ENCODE data around the gene CHST1. TPM values are rescaled to one million over a fixed set of nuclear protein-coding genes. Genes with fewer than 3 reads are reported as not detected.

The CHST1 gene
- total RNA-seq, 5 donors from 2014 or later (not counting 1 experiment from before 2014, with no cell fraction given): 0.26 TPM; not detected in 4

DNA sequence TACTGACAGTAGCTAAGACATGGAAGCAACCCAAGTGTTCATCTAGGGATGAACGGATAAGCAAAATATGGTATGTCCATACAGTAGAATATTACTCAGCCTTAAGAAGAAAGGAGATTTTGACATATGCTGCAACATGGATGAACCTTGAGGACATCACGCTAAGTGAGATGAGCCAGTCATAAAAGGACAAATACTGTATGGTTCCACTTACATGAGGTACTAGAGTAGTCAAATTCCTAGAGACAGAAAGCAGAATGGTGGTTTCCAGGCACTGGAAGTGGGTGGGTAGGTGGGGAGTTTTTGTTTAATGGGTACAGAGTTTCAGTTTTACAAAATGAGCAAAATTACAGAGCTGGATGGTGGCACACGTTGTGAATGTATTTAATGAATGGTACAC, 18.1 kb downstream of the CHST1 start:
- CTCF ChIA-PET: no interaction called here
- peaks cover 5 to 44% of the 10 kb centered on the region in 2 experiments for H3K27me3 ChIP-seq (replicated peaks in 1 of 2; ENCODE audit: control insufficient read depth in 2 of 2, extremely low read depth in 1 of 2, insufficient read depth in 2 of 2, low read length in 1 of 2)
- peaks cover 31 to 37% of the 10 kb centered on the region in 2 donors for H3K27me3 Mint-ChIP-seq

DNA sequence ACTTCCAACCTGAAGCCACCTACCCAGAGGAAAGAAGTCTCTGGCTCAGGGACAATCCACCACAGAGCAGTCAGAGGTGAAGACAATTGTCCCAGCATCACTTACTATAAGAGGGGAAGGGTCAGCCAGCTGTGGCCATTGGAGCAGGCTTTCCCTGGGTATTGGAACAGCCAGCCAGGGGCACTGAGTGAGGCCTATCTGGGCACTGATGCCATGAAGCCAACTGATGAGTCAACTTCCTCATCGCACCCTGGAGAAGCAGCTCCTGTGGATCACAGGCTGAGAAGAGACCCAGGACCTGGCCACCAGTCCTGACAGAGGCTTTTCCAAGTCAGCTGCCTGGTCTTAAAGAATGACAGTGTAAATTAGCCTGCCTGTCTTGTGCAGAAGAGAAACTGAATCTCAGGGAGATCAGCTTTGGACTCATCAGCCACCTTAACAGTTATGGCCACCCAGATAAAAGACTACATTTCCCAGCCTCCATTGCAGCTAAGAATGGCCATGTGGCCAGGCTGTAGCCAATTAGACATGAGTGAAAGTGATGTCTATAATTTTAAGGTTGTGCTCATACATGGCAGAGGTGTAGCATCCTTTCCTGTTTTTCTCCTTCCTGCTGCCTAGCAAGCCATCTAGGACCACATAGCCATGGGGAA, 19.0 kb downstream of the CHST1 start:
- 100% methylated on average over 1 of the region's 1 CpG for WGBS (ENCODE audit: insufficient coverage)
- no peaks in the 10 kb centered on the region for H3K36me3 Mint-ChIP-seq
- POLR2A ChIA-PET: no interaction called here

More for the DNA sequence above, 18.1 kb downstream of the CHST1 start:
- no peaks in the 10 kb centered on the region for H3K9me3 Mint-ChIP-seq
- H3K27ac ChIP-seq (ENCODE audit: low read length): no peak overlapping the region
- H3K36me3 Mint-ChIP-seq: no peaks in the 10 kb centered on the region
- ATAC-seq (replicated peaks in 1 of 4): no peak
- H3K4me3 ChIP-seq (ENCODE audit: control insufficient read depth in 1 of 2, extremely low read depth in 1 of 2, low read length in 1 of 2): no peak overlapping the region
- no peak for DNase-seq
- H3K4me1 ChIP-seq (ENCODE audit: control insufficient read depth in 1 of 2, extremely low read depth in 1 of 2, insufficient read depth in 2 of 2, low read length in 2 of 2): no peaks in the 10 kb centered on the region
- no peak overlapping the region for H3K27ac Mint-ChIP-seq
- no peak overlapping the region for H3K4me3 Mint-ChIP-seq
- H3K9me3 ChIP-seq: no peaks in the 10 kb centered on the region
- H3K4me1 Mint-ChIP-seq: peaks cover 0 to 6% (median 2%) of the 10 kb centered on the region in 3 donors
- no peaks in the 10 kb centered on the region for H3K36me3 ChIP-seq (ENCODE audit: control insufficient read depth in 2 of 2, extremely low read depth in 1 of 2, insufficient read depth in 1 of 2, low read length in 1 of 2)
- 29% methylated on average over 1 of the region's 3 CpGs for WGBS (ENCODE audit: insufficient coverage)
- POLR2A ChIA-PET: no interaction called here

DNA sequence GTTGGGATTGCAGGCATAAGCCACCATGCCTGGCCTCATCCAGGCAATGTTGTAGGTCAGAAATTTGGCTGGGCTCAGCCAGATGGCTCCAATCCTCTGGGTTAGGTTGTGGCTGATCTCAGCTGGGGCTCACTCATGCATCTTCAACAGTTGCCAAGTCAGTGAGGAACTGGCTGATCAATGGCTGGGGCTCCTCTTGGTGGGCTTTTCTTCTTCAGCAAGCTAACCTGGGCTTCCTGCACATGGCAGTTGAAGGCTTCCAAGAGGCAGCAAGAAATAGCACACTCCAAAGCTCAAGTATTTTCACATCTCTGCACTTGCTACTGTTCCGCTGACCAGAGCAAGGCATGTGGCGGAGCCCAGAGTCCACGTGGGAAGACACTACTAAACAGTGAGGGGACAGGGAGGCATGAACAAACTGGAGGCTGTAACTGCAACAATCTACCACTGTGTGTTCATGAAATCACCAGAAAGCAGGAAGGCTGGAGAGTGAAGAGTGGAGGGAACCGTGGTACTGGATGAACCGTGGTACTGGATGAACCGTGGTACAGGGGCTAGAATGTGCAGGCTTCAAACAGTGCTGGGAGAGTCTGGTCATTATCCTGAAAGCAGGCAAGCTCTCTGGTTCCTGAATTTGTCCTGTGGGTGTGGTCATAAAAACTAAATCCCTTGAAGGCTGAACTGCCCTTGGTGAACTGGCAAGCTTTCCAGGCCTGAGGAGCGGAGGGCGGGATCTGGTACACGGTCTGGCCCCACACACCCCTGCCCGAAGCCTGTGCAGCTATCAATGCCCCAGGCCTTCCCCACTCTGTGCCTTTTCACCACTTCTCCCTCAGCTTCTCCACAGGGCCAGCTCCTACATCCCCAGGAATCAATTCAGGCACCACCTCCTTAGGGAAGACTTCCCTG, 20.2 kb downstream of the CHST1 start:
- Histone ChIP-seq H3K27me3 (replicated peaks in 1 of 2; ENCODE audit: control insufficient read depth in 2 of 2, extremely low read depth in 1 of 2, insufficient read depth in 2 of 2, low read length in 1 of 2) (peaks cover 9 to 24% of the 10 kb centered on the region in 2 experiments), H3K9me3 (no peaks in the 10 kb centered on the region), H3K36me3 (ENCODE audit: control insufficient read depth in 2 of 2, extremely low read depth in 1 of 2, insufficient read depth in 1 of 2, low read length in 1 of 2) (no peaks in the 10 kb centered on the region), H3K27ac (ENCODE audit: low read length) (no peak overlapping the region), H3K4me3 (ENCODE audit: control insufficient read depth in 1 of 2, extremely low read depth in 1 of 2, low read length in 1 of 2) (no peak overlapping the region), H3K4me1 (ENCODE audit: control insufficient read depth in 1 of 2, extremely low read depth in 1 of 2, insufficient read depth in 2 of 2, low read length in 2 of 2) (no peaks in the 10 kb centered on the region)
- ATAC-seq (replicated peaks in 1 of 4) (no peak), DNase-seq (no peak)
- Mint-ChIP-seq H3K36me3 (no peaks in the 10 kb centered on the region), H3K27ac (no peak overlapping the region), H3K9me3 (no peaks in the 10 kb centered on the region), H3K4me3 (no peak overlapping the region), H3K27me3 (peaks cover 23 to 25% of the 10 kb centered on the region in 2 donors), H3K4me1 (peaks cover 0 to 2% (median 1%) of the 10 kb centered on the region in 3 donors)
- POLR2A ChIA-PET: no interaction called here
- 93% methylated on average over 8 of the region's 10 CpGs for WGBS (ENCODE audit: insufficient coverage)
- CTCF ChIA-PET: interaction anchor here in 1 of 2 donors (1.0 kb wide), 1 partner anchor 10 kb away, joined by 4 read pairs; no protein-coding TSS in a partner anchor

More for the DNA sequence above, 19.0 kb downstream of the CHST1 start:
- Histone ChIP-seq H3K27ac (ENCODE audit: low read length) (no peak overlapping the region), H3K4me3 (ENCODE audit: control insufficient read depth in 1 of 2, extremely low read depth in 1 of 2, low read length in 1 of 2) (no peak overlapping the region), H3K9me3 (no peaks in the 10 kb centered on the region), H3K36me3 (ENCODE audit: control insufficient read depth in 2 of 2, extremely low read depth in 1 of 2, insufficient read depth in 1 of 2, low read length in 1 of 2) (no peaks in the 10 kb centered on the region), H3K4me1 (ENCODE audit: control insufficient read depth in 1 of 2, extremely low read depth in 1 of 2, insufficient read depth in 2 of 2, low read length in 2 of 2) (no peaks in the 10 kb centered on the region), H3K27me3 (replicated peaks in 1 of 2; ENCODE audit: control insufficient read depth in 2 of 2, extremely low read depth in 1 of 2, insufficient read depth in 2 of 2, low read length in 1 of 2) (peaks cover 7 to 35% of the 10 kb centered on the region in 2 experiments)
- Mint-ChIP-seq H3K27ac (no peak overlapping the region), H3K27me3 (peaks cover 28 to 31% of the 10 kb centered on the region in 2 donors), H3K4me3 (no peak overlapping the region), H3K4me1 (peaks cover 0 to 6% (median 2%) of the 10 kb centered on the region in 3 donors), H3K9me3 (no peaks in the 10 kb centered on the region)
- CTCF ChIA-PET: interaction anchor here in 1 of 2 donors (0.5 kb wide), 1 partner anchor 317 kb away, joined by 3 read pairs; no protein-coding TSS in a partner anchor
- DNase-seq (peak in 1 of 35 experiments; percentile 40), ATAC-seq (replicated peaks in 1 of 4) (peak in 2 of 4 experiments; percentile 68 to 77)

DNA sequence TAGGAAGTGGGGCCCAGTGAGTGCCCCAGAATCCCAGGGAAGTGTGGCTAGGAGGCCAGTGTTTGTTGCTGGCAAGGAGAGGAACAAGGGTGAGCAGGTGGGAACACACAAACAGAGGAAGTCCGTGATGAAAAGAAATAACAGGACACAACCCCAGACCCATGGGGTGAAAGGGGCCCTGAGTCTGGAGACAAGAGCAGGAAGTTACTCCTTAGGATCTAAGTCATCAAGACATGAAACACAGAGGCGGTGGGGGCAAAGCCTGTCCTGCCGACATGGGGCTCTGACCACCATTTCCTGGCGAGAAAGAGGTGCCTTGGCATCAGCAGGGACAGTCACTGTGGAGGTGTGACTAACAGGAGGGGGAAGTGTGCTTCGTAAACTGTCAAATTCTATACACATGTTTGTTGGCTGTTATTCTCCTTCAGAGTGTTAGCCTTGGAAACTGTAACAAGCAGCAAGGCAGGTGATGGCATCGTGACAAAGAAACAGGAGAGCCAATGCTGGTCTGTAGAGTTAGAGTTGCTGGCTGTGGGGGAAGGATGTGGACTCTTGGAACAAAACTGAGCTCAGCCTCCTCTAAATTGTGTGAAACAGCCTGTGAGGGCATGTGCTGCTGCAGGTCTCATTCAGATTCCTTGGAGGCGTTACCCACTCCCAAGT, 21.7 kb downstream of the CHST1 start:
- Mint-ChIP-seq H3K36me3 (peaks cover 1% of the 10 kb centered on the region), H3K27me3 (peaks cover 34% of the 10 kb centered on the region in 2 donors), H3K4me3 (no peak overlapping the region), H3K27ac (no peak overlapping the region), H3K4me1 (peaks cover 0 to 2% (median 0%) of the 10 kb centered on the region in 3 donors), H3K9me3 (peaks cover 2 to 3% (median 2%) of the 10 kb centered on the region in 3 donors)
- POLR2A ChIA-PET: no interaction called here
- ATAC-seq (replicated peaks in 1 of 4) (no peak), DNase-seq (no peak)
- 52% methylated on average over 4 of the region's 7 CpGs for WGBS (ENCODE audit: insufficient coverage)
- no peaks in the 10 kb centered on the region for H3K9me3 ChIP-seq
- no peaks in the 10 kb centered on the region for H3K4me1 ChIP-seq (ENCODE audit: control insufficient read depth in 1 of 2, extremely low read depth in 1 of 2, insufficient read depth in 2 of 2, low read length in 2 of 2)
- CTCF ChIA-PET: no interaction called here
- H3K4me3 ChIP-seq (ENCODE audit: control insufficient read depth in 1 of 2, extremely low read depth in 1 of 2, low read length in 1 of 2): no peak overlapping the region
- no peak overlapping the region for H3K27ac ChIP-seq (ENCODE audit: low read length)
- H3K27me3 ChIP-seq (replicated peaks in 1 of 2; ENCODE audit: control insufficient read depth in 2 of 2, extremely low read depth in 1 of 2, insufficient read depth in 2 of 2, low read length in 1 of 2): peaks cover 10 to 22% of the 10 kb centered on the region in 2 experiments
- no peaks in the 10 kb centered on the region for H3K36me3 ChIP-seq (ENCODE audit: control insufficient read depth in 2 of 2, extremely low read depth in 1 of 2, insufficient read depth in 1 of 2, low read length in 1 of 2)

DNA sequence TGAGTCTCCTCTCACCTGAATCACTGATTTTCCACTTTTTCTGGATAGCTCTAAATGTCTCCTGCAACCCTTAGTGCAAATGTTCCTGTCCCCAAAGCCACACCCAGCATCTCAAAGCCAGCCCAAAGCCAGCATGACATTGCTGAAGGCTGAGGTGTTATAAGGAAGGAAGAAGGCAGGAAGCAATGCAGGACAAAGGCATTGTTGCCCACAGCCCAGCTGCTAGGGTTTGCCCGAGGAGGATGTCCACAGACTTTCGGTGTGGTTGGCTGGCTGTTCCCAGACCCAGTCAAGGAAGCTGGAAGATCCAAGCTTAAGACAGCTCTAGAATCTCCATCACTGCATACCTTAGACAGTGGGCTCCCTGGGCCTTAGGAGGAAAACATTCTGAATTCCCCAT, 23.5 kb downstream of the CHST1 start:
- no peak overlapping the region for H3K27ac Mint-ChIP-seq
- peaks cover 5% of the 10 kb centered on the region for H3K36me3 Mint-ChIP-seq
- H3K27ac ChIP-seq (ENCODE audit: low read length): no peak overlapping the region
- no peaks in the 10 kb centered on the region for H3K4me1 ChIP-seq (ENCODE audit: control insufficient read depth in 1 of 2, extremely low read depth in 1 of 2, insufficient read depth in 2 of 2, low read length in 2 of 2)
- peaks cover 10 to 26% of the 10 kb centered on the region in 2 experiments for H3K27me3 ChIP-seq (replicated peaks in 1 of 2; ENCODE audit: control insufficient read depth in 2 of 2, extremely low read depth in 1 of 2, insufficient read depth in 2 of 2, low read length in 1 of 2)
- CTCF ChIA-PET: no interaction called here
- H3K4me1 Mint-ChIP-seq: peaks cover 0 to 2% (median 0%) of the 10 kb centered on the region in 3 donors
- H3K9me3 Mint-ChIP-seq: peaks cover 5 to 9% (median 6%) of the 10 kb centered on the region in 3 donors
- WGBS (ENCODE audit: insufficient coverage): 30% methylated on average over 2 of the region's 2 CpGs
- ATAC-seq (replicated peaks in 1 of 4) (no peak), DNase-seq (no peak)
- H3K27me3 Mint-ChIP-seq: peaks cover 39% of the 10 kb centered on the region in 2 donors
- H3K36me3 ChIP-seq (ENCODE audit: control insufficient read depth in 2 of 2, extremely low read depth in 1 of 2, insufficient read depth in 1 of 2, low read length in 1 of 2): no peaks in the 10 kb centered on the region
- POLR2A ChIA-PET: no interaction called here
- no peaks in the 10 kb centered on the region for H3K9me3 ChIP-seq
- no peak overlapping the region for H3K4me3 ChIP-seq (ENCODE audit: control insufficient read depth in 1 of 2, extremely low read depth in 1 of 2, low read length in 1 of 2)
- no peak overlapping the region for H3K4me3 Mint-ChIP-seq

DNA sequence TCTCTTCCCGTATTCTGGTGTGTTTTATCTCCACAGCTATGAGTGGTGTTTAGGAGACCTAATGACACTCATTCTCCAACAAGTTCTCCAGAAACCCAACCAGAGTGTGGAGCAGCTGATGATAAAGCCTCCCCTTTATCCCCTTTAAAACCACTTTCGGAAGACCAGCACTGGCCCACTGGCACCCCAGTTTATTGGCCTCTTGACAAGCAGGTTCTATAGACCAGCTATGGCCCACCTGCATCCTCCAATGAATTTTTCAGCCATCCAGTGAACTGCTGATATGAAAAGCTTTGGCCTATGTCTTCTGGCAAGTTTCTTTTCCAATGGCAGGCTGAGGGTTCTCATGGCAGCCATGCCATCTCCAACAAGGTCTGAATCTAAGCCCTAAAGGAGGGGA, 27.4 kb downstream of the CHST1 start:
- ATAC-seq (replicated peaks in 1 of 4) (no peak), DNase-seq (no peak)
- no peak overlapping the region for H3K27ac Mint-ChIP-seq
- 90% methylated on average over 1 of the region's 2 CpGs for WGBS (ENCODE audit: insufficient coverage)
- H3K36me3 Mint-ChIP-seq: peaks cover 5% of the 10 kb centered on the region
- Histone ChIP-seq H3K4me3 (ENCODE audit: control insufficient read depth in 1 of 2, extremely low read depth in 1 of 2, low read length in 1 of 2) (no peak overlapping the region), H3K9me3 (no peaks in the 10 kb centered on the region), H3K36me3 (ENCODE audit: control insufficient read depth in 2 of 2, extremely low read depth in 1 of 2, insufficient read depth in 1 of 2, low read length in 1 of 2) (no peaks in the 10 kb centered on the region), H3K27me3 (replicated peaks in 1 of 2; ENCODE audit: control insufficient read depth in 2 of 2, extremely low read depth in 1 of 2, insufficient read depth in 2 of 2, low read length in 1 of 2) (peaks cover 5 to 13% of the 10 kb centered on the region in 2 experiments), H3K4me1 (ENCODE audit: control insufficient read depth in 1 of 2, extremely low read depth in 1 of 2, insufficient read depth in 2 of 2, low read length in 2 of 2) (no peaks in the 10 kb centered on the region), H3K27ac (ENCODE audit: low read length) (no peak overlapping the region)
- H3K9me3 Mint-ChIP-seq: peaks cover 5 to 9% (median 6%) of the 10 kb centered on the region in 3 donors
- H3K4me3 Mint-ChIP-seq: no peak overlapping the region
- H3K27me3 Mint-ChIP-seq: peaks cover 33 to 36% of the 10 kb centered on the region in 2 donors
- no peaks in the 10 kb centered on the region for H3K4me1 Mint-ChIP-seq
- POLR2A ChIA-PET: no interaction called here
- CTCF ChIA-PET: no interaction called here

Data from T-cell (primary cell).